ES-I3 (cell line): Measurements from ENCODE around the gene FRMD5.

Source experiments
- H3K36me3 ChIP-seq: 2 replicates; pipeline ENCODE4 v1.6.1; 2013; ENCODE audit warnings: mild to moderate bottlenecking, low read length, control low read depth, moderate library complexity; ENCODE audit not compliant: insufficient read depth
- H3K4me1 ChIP-seq: 2 replicates; pipeline ENCODE4 v1.6.1; 2013; ENCODE audit warnings: mild to moderate bottlenecking, control low read depth, low read length; ENCODE audit not compliant: insufficient read depth
- H3K9ac ChIP-seq: 2 replicates; pipeline ENCODE4 v1.6.1; 2013; ENCODE audit warnings: low read depth, mild to moderate bottlenecking, low read length, moderate library complexity
- H3K9me3 ChIP-seq: 2 replicates; pipeline ENCODE4 v1.6.1; 2013; ENCODE audit warnings: mild to moderate bottlenecking, low read length, moderate library complexity; ENCODE audit not compliant: control insufficient read depth, insufficient read depth

FRMD5 gene

GRCh38 chr15:43975326-43975725, 219.7 kb downstream of the FRMD5 start:
- Histone ChIP-seq H3K4me1 (0 out of 2 replicates have a peak, but pooled peaks cover 3% of the 10 kb centered on the region), H3K9ac (no peak overlapping the region), H3K36me3 (no peaks in the 10 kb centered on the region), H3K9me3 (no peaks in the 10 kb centered on the region)

GRCh38 chr15:43974852-43975251, 220.2 kb downstream of the FRMD5 start:
- Histone ChIP-seq H3K9me3 (no peaks in the 10 kb centered on the region), H3K9ac (no peak overlapping the region), H3K4me1 (0 out of 2 replicates have a peak, but pooled peaks cover 3% of the 10 kb centered on the region), H3K36me3 (no peaks in the 10 kb centered on the region)

GRCh38 chr15:43969802-43970375, 225.2 kb downstream of the FRMD5 start:
- Histone ChIP-seq H3K9me3 (no peaks in the 10 kb centered on the region; the same call in 1 of the 2 replicates), H3K9ac (no peak overlapping the region), H3K4me1 (no peaks in the 10 kb centered on the region), H3K36me3 (no peaks in the 10 kb centered on the region)

GRCh38 chr15:43968551-43968950, 226.5 kb downstream of the FRMD5 start:
- Histone ChIP-seq H3K36me3 (no peaks in the 10 kb centered on the region), H3K4me1 (no peaks in the 10 kb centered on the region), H3K9me3 (no peaks in the 10 kb centered on the region; the same call in 1 of the 2 replicates), H3K9ac (no peak overlapping the region)

GRCh38 chr15:43966646-43967045, 228.4 kb downstream of the FRMD5 start:
- no peaks in the 10 kb centered on the region for H3K36me3 ChIP-seq
- no peak overlapping the region for H3K9ac ChIP-seq
- H3K4me1 ChIP-seq = no peaks in the 10 kb centered on the region
- no peaks in the 10 kb centered on the region; the same call in 1 of the 2 replicates for H3K9me3 ChIP-seq

GRCh38 chr15:43958861-43959330, 236.2 kb downstream of the FRMD5 start:
- H3K36me3 ChIP-seq = no peaks in the 10 kb centered on the region
- no peak overlapping the region for H3K9ac ChIP-seq
- H3K4me1 ChIP-seq = peaks cover 7% of the 10 kb centered on the region; the same call in 1 of the 2 replicates
- H3K9me3 ChIP-seq = no peaks in the 10 kb centered on the region

- H3K4me1 ChIP-seq = peaks cover 7% of the 10 kb centered on the region; the same call in 1 of the 2 replicates
- H3K9me3 ChIP-seq = no peaks in the 10 kb centered on the region
- no peak overlapping the region for H3K9ac ChIP-seq
- H3K36me3 ChIP-seq = no peaks in the 10 kb centered on the region
Measured at GRCh38 chr15:43957724-43958123, 237.3 kb downstream of the FRMD5 start.

- H3K9ac ChIP-seq = no peak overlapping the region
- H3K9me3 ChIP-seq = no peaks in the 10 kb centered on the region
- H3K4me1 ChIP-seq = peaks cover 7% of the 10 kb centered on the region; the same call in 1 of the 2 replicates
- no peaks in the 10 kb centered on the region for H3K36me3 ChIP-seq
Measured at GRCh38 chr15:43955140-43955539, 239.9 kb downstream of the FRMD5 start.

GRCh38 chr15:43954181-43954621, 240.9 kb downstream of the FRMD5 start:
- H3K36me3 ChIP-seq = no peaks in the 10 kb centered on the region
- H3K9me3 ChIP-seq = no peaks in the 10 kb centered on the region
- no peak overlapping the region for H3K9ac ChIP-seq
- peaks cover 7% of the 10 kb centered on the region; the same call in 1 of the 2 replicates for H3K4me1 ChIP-seq

- Histone ChIP-seq H3K36me3 (no peaks in the 10 kb centered on the region), H3K4me1 (no peaks in the 10 kb centered on the region; the same call in 1 of the 2 replicates), H3K9ac (no peak overlapping the region), H3K9me3 (no peaks in the 10 kb centered on the region)
Measured at GRCh38 chr15:43953402-43953801, 241.7 kb downstream of the FRMD5 start.

GRCh38 chr15:43950531-43950930, 244.5 kb downstream of the FRMD5 start:
- H3K9me3 ChIP-seq = no peaks in the 10 kb centered on the region
- no peaks in the 10 kb centered on the region for H3K4me1 ChIP-seq
- no peak overlapping the region for H3K9ac ChIP-seq
- H3K36me3 ChIP-seq = no peaks in the 10 kb centered on the region

GRCh38 chr15:43948691-43949325, 246.3 kb downstream of the FRMD5 start:
- Histone ChIP-seq H3K9me3 (no peaks in the 10 kb centered on the region), H3K4me1 (no peaks in the 10 kb centered on the region), H3K36me3 (no peaks in the 10 kb centered on the region), H3K9ac (no peak overlapping the region)

GRCh38 chr15:43943511-43943910, 251.6 kb downstream of the FRMD5 start:
- no peak overlapping the region for H3K9ac ChIP-seq
- no peaks in the 10 kb centered on the region for H3K4me1 ChIP-seq
- H3K36me3 ChIP-seq = no peaks in the 10 kb centered on the region
- no peaks in the 10 kb centered on the region for H3K9me3 ChIP-seq

- no peaks in the 10 kb centered on the region for H3K4me1 ChIP-seq
- no peaks in the 10 kb centered on the region for H3K9me3 ChIP-seq
- no peak overlapping the region for H3K9ac ChIP-seq
- H3K36me3 ChIP-seq = no peaks in the 10 kb centered on the region
Measured at GRCh38 chr15:43942194-43942593, 252.9 kb downstream of the FRMD5 start.

- H3K9ac ChIP-seq = no peak overlapping the region
- no peaks in the 10 kb centered on the region for H3K9me3 ChIP-seq
- no peaks in the 10 kb centered on the region for H3K4me1 ChIP-seq
- H3K36me3 ChIP-seq = no peaks in the 10 kb centered on the region
Measured at GRCh38 chr15:43941555-43941954, 253.5 kb downstream of the FRMD5 start.
